ENCODE data around the gene ARHGDIG. TPM values are rescaled to one million over a fixed set of nuclear protein-coding genes. Genes with fewer than 3 reads are reported as not detected.

Gene ARHGDIG
- 3.2 and 4.5 TPM in 2 replicates for total RNA-seq (2014; rRNA removed; shearing (Covaris generic))

GRCh38 chr16:280552-280951 lies at the start of gene ARHGDIG:
ARHGDIG (plus strand) TSS chr16:280591; CDS start chr16:280681, 90 bp downstream.

GRCh38 chr16:234468-235305 lies 45.7 kb upstream of the ARHGDIG start, which contains the start of gene FAM234A:
FAM234A (plus strand) TSS chr16:234821; CDS start chr16:254414, 19,593 bp downstream.

GRCh38 chr16:275786-276232 lies 4.6 kb upstream of the ARHGDIG start, which contains the start of gene RGS11:
RGS11 (minus strand) TSS chr16:275944; CDS start chr16:275911, 33 bp downstream.

GRCh38 chr16:283033-283805 lies 2.8 kb downstream of the ARHGDIG start, which contains the start of gene PDIA2:
PDIA2 (plus strand) TSS chr16:283164; CDS start chr16:283170, 6 bp downstream.

Other genes with a start within 250 kb of the ARHGDIG start
- gene POLR3K, start 227.0 kb upstream of the ARHGDIG start, total RNA-seq (2014; rRNA removed; shearing (Covaris generic)): 23.0 and 24.0 TPM in 2 replicates
- gene SNRNP25, start 226.8 kb upstream of the ARHGDIG start, total RNA-seq (2014; rRNA removed; shearing (Covaris generic)): 46.9 and 54.2 TPM in 2 replicates
- 66.0 and 88.3 TPM in 2 replicates for gene RHBDF1, start 208.0 kb upstream of the ARHGDIG start, total RNA-seq (2014; rRNA removed; shearing (Covaris generic))
- 233 and 337 TPM in 2 replicates for gene MPG, start 202.4 kb upstream of the ARHGDIG start, total RNA-seq (2014; rRNA removed; shearing (Covaris generic))
- gene NPRL3, start 141.9 kb upstream of the ARHGDIG start, total RNA-seq (2014; rRNA removed; shearing (Covaris generic)): 13.2 and 14.9 TPM in 2 replicates
- gene HBZ, start 127.9 kb upstream of the ARHGDIG start, total RNA-seq (2014; rRNA removed; shearing (Covaris generic)): not detected in 2 replicates
- not detected in 2 replicates for gene HBM, start 114.6 kb upstream of the ARHGDIG start, total RNA-seq (2014; rRNA removed; shearing (Covaris generic))
- gene HBA2, start 107.7 kb upstream of the ARHGDIG start, total RNA-seq (2014; rRNA removed; shearing (Covaris generic)): not detected in 2 replicates
- not detected in 2 replicates for gene HBA1, start 103.9 kb upstream of the ARHGDIG start, total RNA-seq (2014; rRNA removed; shearing (Covaris generic))
- not detected in 2 replicates for gene HBQ1, start 100.1 kb upstream of the ARHGDIG start, total RNA-seq (2014; rRNA removed; shearing (Covaris generic))
- gene LUC7L, start 51.1 kb upstream of the ARHGDIG start, total RNA-seq (2014; rRNA removed; shearing (Covaris generic)): 53.1 and 65.3 TPM in 2 replicates
- 58.9 and 70.9 TPM in 2 replicates for gene FAM234A, start 45.8 kb upstream of the ARHGDIG start, total RNA-seq (2014; rRNA removed; shearing (Covaris generic))
- 0.04 and 0.08 TPM in 2 replicates for gene RGS11, start 4.6 kb upstream of the ARHGDIG start, total RNA-seq (2014; rRNA removed; shearing (Covaris generic))
- gene PDIA2, start 2.6 kb downstream of the ARHGDIG start, total RNA-seq (2014; rRNA removed; shearing (Covaris generic)): 0.41 and 0.88 TPM in 2 replicates
- 36.7 and 40.2 TPM in 2 replicates for gene AXIN1, start 72.1 kb downstream of the ARHGDIG start, total RNA-seq (2014; rRNA removed; shearing (Covaris generic))
- gene MRPL28, start 89.9 kb downstream of the ARHGDIG start, total RNA-seq (2014; rRNA removed; shearing (Covaris generic)): 248 and 271 TPM in 2 replicates
- 25.1 and 44.4 TPM in 2 replicates for gene PGAP6, start 101.4 kb downstream of the ARHGDIG start, total RNA-seq (2014; rRNA removed; shearing (Covaris generic))
- 226 and 246 TPM in 2 replicates for gene NME4, start 116.6 kb downstream of the ARHGDIG start, total RNA-seq (2014; rRNA removed; shearing (Covaris generic))
- gene DECR2, start 121.3 kb downstream of the ARHGDIG start, total RNA-seq (2014; rRNA removed; shearing (Covaris generic)): 18.3 and 25.2 TPM in 2 replicates
- gene RAB11FIP3, start 145.1 kb downstream of the ARHGDIG start, total RNA-seq (2014; rRNA removed; shearing (Covaris generic)): 20.9 and 24.1 TPM in 2 replicates
- 53.1 and 58.8 TPM in 2 replicates for gene CAPN15, start 247.1 kb downstream of the ARHGDIG start, total RNA-seq (2014; rRNA removed; shearing (Covaris generic))

Data from A375 (cell line).